ENCODE results near the gene ARHGAP40. TPM values are rescaled to one million over a fixed set of nuclear protein-coding genes. Genes with fewer than 3 reads are reported as not detected.
"Not testable (repeated sequence)": the region's sequence is repeated elsewhere in the genome, so short reads cannot be mapped to it uniquely, and the experiment has no call there.

The ARHGAP40 gene
- total and polyA plus RNA-seq, 5 donors = not detected

DNA sequence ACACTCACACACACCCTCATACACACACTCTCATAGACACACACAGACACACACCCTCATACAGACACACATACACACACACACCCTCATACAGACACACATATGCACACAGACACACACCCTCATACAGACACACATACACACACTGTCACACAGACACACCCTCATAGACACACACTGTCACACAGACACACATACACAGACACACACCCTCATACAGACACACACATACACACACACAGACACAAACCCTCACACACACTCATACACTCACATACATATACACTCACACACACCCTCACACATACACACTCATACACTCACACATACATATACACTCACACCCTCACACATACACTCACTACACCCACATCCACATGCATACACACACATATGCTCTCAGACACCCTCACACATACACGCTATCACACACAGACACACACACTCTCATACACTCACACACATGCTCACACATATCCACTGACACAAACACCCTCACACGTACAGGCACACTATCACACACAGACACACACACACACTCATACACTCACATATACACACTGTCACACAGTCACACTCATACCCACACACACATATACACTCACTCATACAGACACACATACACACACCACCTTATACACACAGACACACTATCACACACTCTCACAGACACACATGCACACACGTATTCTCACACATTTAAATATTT lies 11.5 kb upstream of the ARHGAP40 start:
- WGBS = 82% methylated on average over 3 of the region's 3 CpGs
- H3K4me1 ChIP-seq (ENCODE audit: control insufficient read depth, insufficient read depth, low read length) = no peaks in the 10 kb centered on the region
- H3K9me3 ChIP-seq (ENCODE audit: control insufficient read depth, low read length) = no peaks in the 10 kb centered on the region
- H3K27ac ChIP-seq (ENCODE audit: low read length) = no peak overlapping the region
- intact Hi-C loops (cut with DNase I) = no loop called here
- no peaks in the 10 kb centered on the region for H3K27me3 ChIP-seq (ENCODE audit: control insufficient read depth, insufficient read depth)
- no peak overlapping the region for H3K4me3 ChIP-seq (ENCODE audit: low read length)
- DNase-seq (no peak), ATAC-seq (no peak)

DNA sequence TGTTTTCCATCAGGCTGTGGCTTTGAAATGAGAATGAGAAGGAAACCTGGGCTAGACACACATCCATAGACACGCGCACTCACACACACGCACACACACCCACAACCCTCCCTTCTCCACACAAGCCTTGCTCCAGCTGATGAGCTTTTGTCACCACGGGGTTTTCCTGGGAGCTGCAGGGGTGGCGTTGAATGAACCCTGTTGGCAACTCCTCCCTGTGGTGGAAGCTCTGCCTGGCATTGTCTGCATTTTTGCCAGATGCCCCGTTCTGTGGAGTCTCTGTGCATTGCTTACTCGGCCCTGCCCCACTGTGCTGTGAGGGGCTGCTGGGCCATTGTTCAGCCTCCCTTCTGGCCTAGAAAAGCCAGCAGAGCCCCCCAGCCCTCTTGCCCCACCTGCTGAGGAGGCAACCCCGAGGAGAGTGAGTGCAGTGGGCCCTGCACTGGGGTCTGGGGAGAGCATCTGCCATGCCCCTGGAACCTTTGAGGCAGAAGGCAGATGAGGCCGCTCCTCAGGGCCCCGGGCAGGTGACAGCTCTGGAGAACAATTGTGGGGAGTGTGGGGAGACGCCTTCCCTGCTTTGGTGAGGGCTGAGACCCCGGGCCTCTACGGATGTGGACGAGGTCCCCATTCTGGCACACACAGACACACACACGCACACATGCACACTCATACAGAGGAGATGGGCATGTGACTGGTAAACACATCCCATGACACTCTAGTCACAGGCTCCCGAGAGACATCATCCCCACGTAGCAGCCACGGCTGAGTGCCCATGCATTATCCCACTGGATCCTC lies 10.7 kb upstream of the ARHGAP40 start:
- no peaks in the 10 kb centered on the region for H3K4me1 ChIP-seq (ENCODE audit: control insufficient read depth, insufficient read depth, low read length)
- H3K27ac ChIP-seq (ENCODE audit: low read length) = no peak overlapping the region
- no peaks in the 10 kb centered on the region for H3K9me3 ChIP-seq (ENCODE audit: control insufficient read depth, low read length)
- 73% methylated on average over 18 of the region's 18 CpGs for WGBS
- no peaks in the 10 kb centered on the region for H3K27me3 ChIP-seq (ENCODE audit: control insufficient read depth, insufficient read depth)
- DNase-seq (no peak), ATAC-seq (no peak)
- intact Hi-C loops (cut with DNase I) = no loop called here
- H3K4me3 ChIP-seq (ENCODE audit: low read length) = no peak overlapping the region

DNA sequence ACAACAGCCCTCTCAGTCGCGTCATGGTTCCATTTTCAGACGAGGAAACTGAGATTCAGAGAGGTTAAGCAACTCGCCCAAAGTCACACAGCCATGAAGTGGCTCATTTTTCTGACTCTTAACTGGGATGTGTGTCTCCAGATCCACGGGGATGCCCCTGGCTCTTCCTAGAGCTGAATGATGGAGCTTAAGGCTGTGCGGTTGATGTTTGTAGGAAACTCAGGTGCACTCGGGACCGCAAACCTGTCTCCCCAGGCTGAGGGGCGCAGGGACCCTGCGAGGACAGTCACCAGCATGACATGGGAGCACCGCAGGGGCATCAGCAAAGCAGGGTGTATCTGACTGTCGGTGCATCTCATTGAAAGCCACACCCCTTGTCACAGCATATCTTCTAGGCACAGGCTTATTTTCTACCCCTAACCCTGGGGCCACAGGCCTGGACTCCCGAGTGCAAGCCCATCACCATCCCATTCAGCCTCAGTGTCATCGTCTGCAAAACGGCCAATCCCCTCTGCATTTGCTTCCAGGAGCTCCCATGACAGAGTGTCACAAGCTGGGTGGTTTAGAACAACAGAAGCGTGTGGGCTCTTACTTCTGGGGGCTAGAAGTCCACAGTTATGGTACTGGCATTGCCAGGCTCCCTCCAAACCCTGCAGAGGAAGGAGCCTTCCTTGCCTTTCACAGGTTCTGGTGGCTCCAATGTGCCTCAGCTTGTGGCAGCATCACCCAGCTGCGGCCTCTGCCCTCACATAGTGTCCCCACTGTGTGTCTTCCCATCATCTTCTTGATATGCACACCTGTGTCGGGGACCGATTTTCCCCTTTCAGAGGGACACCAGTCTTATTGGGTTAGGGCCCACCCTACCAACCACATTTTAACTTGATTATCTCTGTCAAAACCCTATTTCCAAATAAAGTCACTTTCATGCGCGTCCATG lies 9.9 kb upstream of the ARHGAP40 start:
- ATAC-seq (no peak), DNase-seq (no peak)
- intact Hi-C loops (cut with DNase I) = no loop called here
- Histone ChIP-seq H3K4me3 (ENCODE audit: low read length) (no peak overlapping the region), H3K4me1 (ENCODE audit: control insufficient read depth, insufficient read depth, low read length) (no peaks in the 10 kb centered on the region), H3K9me3 (ENCODE audit: control insufficient read depth, low read length) (no peaks in the 10 kb centered on the region), H3K27ac (ENCODE audit: low read length) (no peak overlapping the region), H3K27me3 (ENCODE audit: control insufficient read depth, insufficient read depth) (no peaks in the 10 kb centered on the region)
- 81% methylated on average over 21 of the region's 21 CpGs for WGBS

DNA sequence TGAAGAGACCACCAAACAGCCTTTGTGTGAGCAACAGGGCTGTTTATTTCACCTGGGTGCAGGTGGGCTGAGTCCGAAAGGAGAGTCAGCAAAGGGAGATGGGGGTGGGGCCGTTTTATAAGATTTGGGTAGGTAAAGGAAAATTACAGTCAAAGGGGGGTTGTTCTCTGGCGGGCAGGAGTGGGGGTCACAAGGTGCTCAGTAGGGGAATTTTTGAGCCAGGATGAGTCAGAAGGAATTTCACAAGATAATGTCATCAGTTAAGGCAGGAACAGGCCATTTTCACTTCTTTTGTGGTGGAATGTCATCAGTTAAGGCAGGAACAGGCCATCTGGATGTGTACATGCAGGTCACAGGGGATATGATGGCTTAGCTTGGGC lies 9.2 kb upstream of the ARHGAP40 start:
- H3K27ac ChIP-seq (ENCODE audit: low read length); ATAC-seq; H3K4me1 ChIP-seq (ENCODE audit: control insufficient read depth, insufficient read depth, low read length); intact Hi-C loops (cut with DNase I); H3K27me3 ChIP-seq (ENCODE audit: control insufficient read depth, insufficient read depth); DNase-seq; H3K4me3 ChIP-seq (ENCODE audit: low read length); H3K9me3 ChIP-seq (ENCODE audit: control insufficient read depth, low read length): not testable (repeated sequence)
- WGBS = 70% methylated on average over 3 of the region's 3 CpGs

DNA sequence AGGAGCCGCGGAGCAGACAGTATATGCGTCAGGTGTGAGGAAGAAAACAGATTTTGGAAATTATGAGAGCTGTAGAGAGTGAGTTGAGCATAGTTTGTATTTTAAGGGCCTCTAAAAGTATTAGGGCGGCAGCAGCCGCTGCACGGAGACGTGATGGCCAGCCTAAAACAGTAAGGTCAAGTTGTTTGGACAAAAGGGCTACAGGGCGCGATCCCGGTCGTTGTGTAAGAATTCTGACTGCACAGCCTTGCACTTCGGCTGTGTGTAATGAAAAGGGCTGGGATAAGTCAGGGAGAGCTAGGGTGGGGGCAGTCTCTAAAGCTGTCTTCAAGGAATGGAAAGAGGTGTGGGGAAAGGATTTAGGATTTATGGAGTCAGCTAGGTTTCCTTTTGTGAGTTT lies 7.3 kb upstream of the ARHGAP40 start:
- 85% methylated on average over 12 of the region's 12 CpGs for WGBS
- intact Hi-C loops (cut with DNase I); H3K27me3 ChIP-seq (ENCODE audit: control insufficient read depth, insufficient read depth); ATAC-seq; H3K9me3 ChIP-seq (ENCODE audit: control insufficient read depth, low read length); H3K4me3 ChIP-seq (ENCODE audit: low read length); H3K27ac ChIP-seq (ENCODE audit: low read length); H3K4me1 ChIP-seq (ENCODE audit: control insufficient read depth, insufficient read depth, low read length); DNase-seq: not testable (repeated sequence)

DNA sequence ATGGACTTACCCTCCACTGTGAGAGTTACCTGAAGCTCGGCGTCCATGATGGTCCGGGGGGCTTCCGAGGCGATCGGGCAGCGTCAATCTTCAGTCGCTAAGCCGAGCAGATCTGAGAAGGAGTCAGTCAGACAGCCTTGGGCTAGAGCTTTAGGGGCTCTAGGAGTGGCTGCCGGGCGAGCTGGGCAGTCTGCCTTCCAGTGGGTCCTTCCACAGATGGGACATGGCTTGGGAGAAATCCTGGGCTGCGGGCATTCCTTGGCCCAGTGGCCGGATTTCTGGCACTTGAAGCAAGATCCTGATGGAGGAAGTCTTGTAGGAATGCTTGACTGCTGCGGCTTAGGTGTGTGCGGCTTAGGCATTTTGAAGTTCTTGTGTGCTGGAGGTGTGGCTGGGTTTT lies 5.7 kb upstream of the ARHGAP40 start:
- ATAC-seq; DNase-seq; H3K9me3 ChIP-seq (ENCODE audit: control insufficient read depth, low read length); H3K4me1 ChIP-seq (ENCODE audit: control insufficient read depth, insufficient read depth, low read length); intact Hi-C loops (cut with DNase I); H3K27ac ChIP-seq (ENCODE audit: low read length); H3K4me3 ChIP-seq (ENCODE audit: low read length); H3K27me3 ChIP-seq (ENCODE audit: control insufficient read depth, insufficient read depth): not testable (repeated sequence)
- WGBS = 89% methylated on average over 15 of the region's 15 CpGs

DNA sequence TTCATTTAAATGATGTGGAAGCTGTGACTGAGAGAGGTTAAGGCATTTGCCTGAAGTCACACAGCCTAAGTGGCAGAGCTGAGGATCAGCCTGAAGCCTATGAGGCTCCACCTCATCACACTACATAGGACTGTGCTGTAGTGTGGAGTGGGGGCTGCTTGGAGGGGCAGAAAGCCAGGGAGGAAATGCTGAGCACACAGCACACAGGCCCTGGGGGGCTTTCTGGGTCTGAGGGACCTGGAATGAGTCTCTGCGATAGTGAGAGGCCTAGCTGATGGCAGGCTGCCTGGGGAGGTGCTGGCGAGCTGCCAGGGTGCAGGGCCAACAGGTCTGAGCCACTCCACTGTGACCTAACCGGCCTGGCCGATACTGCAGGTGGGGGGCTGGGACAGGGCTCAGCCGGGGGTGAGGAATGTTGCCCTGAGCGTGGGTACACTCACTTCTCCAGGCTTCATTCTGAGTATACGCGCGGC lies 2.2 kb upstream of the ARHGAP40 start:
- no peak overlapping the region for H3K27ac ChIP-seq (ENCODE audit: low read length)
- peaks cover 1% of the 10 kb centered on the region for H3K9me3 ChIP-seq (ENCODE audit: control insufficient read depth, low read length)
- H3K4me3 ChIP-seq (ENCODE audit: low read length) = no peak overlapping the region
- DNase-seq = peak; percentile 47 to 81 (median 75)
- intact Hi-C loops (cut with DNase I) = no loop called here
- H3K4me1 ChIP-seq (ENCODE audit: control insufficient read depth, insufficient read depth, low read length) = no peaks in the 10 kb centered on the region
- 24% methylated on average over 9 of the region's 9 CpGs for WGBS
- ATAC-seq = peak; percentile 64 to 79
- H3K27me3 ChIP-seq (ENCODE audit: control insufficient read depth, insufficient read depth) = no peaks in the 10 kb centered on the region

DNA sequence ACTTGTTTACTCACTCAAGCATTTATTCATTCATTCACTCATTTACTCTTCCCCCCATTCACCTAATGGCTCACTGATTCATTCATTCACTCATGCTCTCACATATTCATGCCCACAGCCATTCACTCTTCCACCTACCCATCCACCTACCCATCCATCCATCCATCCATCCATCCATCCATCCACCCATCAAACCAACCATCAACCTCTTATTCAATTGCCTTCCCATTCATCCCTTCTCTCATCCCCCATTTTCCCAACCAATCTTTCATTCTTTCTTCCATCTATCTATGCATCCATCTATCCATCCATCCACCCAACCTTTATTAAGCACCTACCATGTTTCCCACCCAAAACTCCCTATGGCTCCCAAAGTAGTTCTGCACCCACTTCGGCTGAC lies 1.6 kb upstream of the ARHGAP40 start:
- ATAC-seq (no peak), DNase-seq (no peak)
- H3K4me3 ChIP-seq (ENCODE audit: low read length) = no peak overlapping the region
- no peak overlapping the region for H3K27ac ChIP-seq (ENCODE audit: low read length)
- no peaks in the 10 kb centered on the region for H3K4me1 ChIP-seq (ENCODE audit: control insufficient read depth, insufficient read depth, low read length)
- intact Hi-C loops (cut with DNase I) = no loop called here
- no peaks in the 10 kb centered on the region for H3K27me3 ChIP-seq (ENCODE audit: control insufficient read depth, insufficient read depth)
- 98% methylated on average over 1 of the region's 1 CpG for WGBS
- H3K9me3 ChIP-seq (ENCODE audit: control insufficient read depth, low read length) = peaks cover 1% of the 10 kb centered on the region

DNA sequence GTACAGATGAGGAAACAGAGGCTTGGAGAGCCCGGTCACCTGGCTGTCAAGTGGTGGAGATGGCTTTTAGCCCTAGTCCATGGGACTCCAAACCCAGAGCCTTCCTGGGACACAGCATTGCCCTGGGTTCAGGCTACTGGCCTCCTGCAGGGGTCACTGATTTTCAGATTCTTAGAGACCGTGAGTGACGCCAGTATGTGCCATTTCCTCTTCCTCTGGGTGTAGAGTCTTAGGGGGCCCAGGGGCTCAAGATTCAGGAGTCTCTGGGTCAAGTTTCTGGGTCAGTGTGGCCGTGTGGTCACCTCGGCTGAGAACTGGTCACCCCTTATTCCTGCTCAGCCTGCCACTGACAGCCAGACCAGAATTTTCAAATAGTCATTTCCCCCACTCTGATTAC lies 574 bp downstream of the ARHGAP40 start:
- DNase-seq = no peak
- 44% methylated on average over 5 of the region's 5 CpGs for WGBS
- peak in 1 of 2 donors; percentile 28 for ATAC-seq
- intact Hi-C loops (cut with DNase I) = no loop called here
- H3K27ac ChIP-seq (ENCODE audit: low read length) = no peak overlapping the region
- H3K4me1 ChIP-seq (ENCODE audit: control insufficient read depth, insufficient read depth, low read length) = no peaks in the 10 kb centered on the region
- H3K27me3 ChIP-seq (ENCODE audit: control insufficient read depth, insufficient read depth) = no peaks in the 10 kb centered on the region
- peaks cover 1% of the 10 kb centered on the region for H3K9me3 ChIP-seq (ENCODE audit: control insufficient read depth, low read length)
- no peak overlapping the region for H3K4me3 ChIP-seq (ENCODE audit: low read length)

DNA sequence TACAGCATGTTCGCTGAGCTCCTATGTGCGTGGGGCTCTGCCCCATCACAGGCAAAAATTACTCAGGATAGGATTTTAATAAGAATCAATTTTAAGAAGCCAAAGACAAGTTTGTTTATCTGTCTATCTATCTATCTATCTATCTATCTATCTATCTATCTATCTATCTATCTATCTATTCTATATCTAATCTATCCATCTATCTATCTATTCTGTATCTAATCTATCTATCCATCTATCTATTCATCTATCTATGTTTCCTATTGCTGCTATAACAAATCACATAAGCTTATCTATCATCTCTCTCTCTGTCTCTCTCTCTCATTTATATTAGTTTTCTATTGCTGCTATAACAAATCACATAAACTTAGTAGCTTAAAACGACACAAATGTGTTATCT lies 1.7 kb downstream of the ARHGAP40 start:
- 78% methylated on average over 3 of the region's 3 CpGs for WGBS
- DNase-seq = no peak
- H3K27ac ChIP-seq (ENCODE audit: low read length) = no peak overlapping the region
- intact Hi-C loops (cut with DNase I) = no loop called here
- H3K4me1 ChIP-seq (ENCODE audit: control insufficient read depth, insufficient read depth, low read length) = no peaks in the 10 kb centered on the region
- H3K27me3 ChIP-seq (ENCODE audit: control insufficient read depth, insufficient read depth) = no peaks in the 10 kb centered on the region
- H3K4me3 ChIP-seq (ENCODE audit: low read length) = no peak overlapping the region
- H3K9me3 ChIP-seq (ENCODE audit: control insufficient read depth, low read length) = peaks cover 1% of the 10 kb centered on the region
- no peak for ATAC-seq

All from right cardiac atrium (tissue), 5 donors.